Measurements from ENCODE around the gene GTSE1. TPM values are rescaled to one million over a fixed set of nuclear protein-coding genes. Genes with fewer than 3 reads are reported as not detected.

Gene GTSE1
- total RNA-seq, 2 donors from 2014 or later: 39.5 to 59.5 TPM

GRCh38 chr22:46355996-46356471 is 59.4 kb downstream of the GTSE1 start:
- Histone ChIP-seq H3K9me3 (ENCODE audit: control insufficient read depth, low read length) (no peaks in the 10 kb centered on the region), H3K27ac (ENCODE audit: low read depth, low read length) (no peak overlapping the region), H3K4me3 (ENCODE audit: low read length) (no peak overlapping the region), H3K4me1 (ENCODE audit: control insufficient read depth, insufficient read depth, low read length) (no peaks in the 10 kb centered on the region), H3K36me3 (ENCODE audit: control insufficient read depth, insufficient read depth, low read length) (peaks cover 73% of the 10 kb centered on the region), H3K9ac (ENCODE audit: extremely low read depth, low read length, poor library complexity, severe bottlenecking) (no peak overlapping the region), H3K27me3 (ENCODE audit: control insufficient read depth, insufficient read depth, low read length, poor library complexity, severe bottlenecking) (no peaks in the 10 kb centered on the region)
- no peaks in the 10 kb centered on the region for H3K4me1 Mint-ChIP-seq
- H3K9me3 Mint-ChIP-seq: no peaks in the 10 kb centered on the region
- H3K4me3 Mint-ChIP-seq: no peak overlapping the region
- H3K27me3 Mint-ChIP-seq (ENCODE audit: insufficient read depth): no peaks in the 10 kb centered on the region
- TF ChIP-seq, protein P1, sequence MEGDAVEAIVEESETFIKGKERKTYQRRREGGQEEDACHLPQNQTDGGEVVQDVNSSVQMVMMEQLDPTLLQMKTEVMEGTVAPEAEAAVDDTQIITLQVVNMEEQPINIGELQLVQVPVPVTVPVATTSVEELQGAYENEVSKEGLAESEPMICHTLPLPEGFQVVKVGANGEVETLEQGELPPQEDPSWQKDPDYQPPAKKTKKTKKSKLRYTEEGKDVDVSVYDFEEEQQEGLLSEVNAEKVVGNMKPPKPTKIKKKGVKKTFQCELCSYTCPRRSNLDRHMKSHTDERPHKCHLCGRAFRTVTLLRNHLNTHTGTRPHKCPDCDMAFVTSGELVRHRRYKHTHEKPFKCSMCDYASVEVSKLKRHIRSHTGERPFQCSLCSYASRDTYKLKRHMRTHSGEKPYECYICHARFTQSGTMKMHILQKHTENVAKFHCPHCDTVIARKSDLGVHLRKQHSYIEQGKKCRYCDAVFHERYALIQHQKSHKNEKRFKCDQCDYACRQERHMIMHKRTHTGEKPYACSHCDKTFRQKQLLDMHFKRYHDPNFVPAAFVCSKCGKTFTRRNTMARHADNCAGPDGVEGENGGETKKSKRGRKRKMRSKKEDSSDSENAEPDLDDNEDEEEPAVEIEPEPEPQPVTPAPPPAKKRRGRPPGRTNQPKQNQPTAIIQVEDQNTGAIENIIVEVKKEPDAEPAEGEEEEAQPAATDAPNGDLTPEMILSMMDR (conservative IDR thresholded peaks at IDR 0.05): no peak
- no peak overlapping the region for H3K27ac Mint-ChIP-seq
- H3K36me3 Mint-ChIP-seq (ENCODE audit: low read depth): peaks cover 62% of the 10 kb centered on the region
- WGBS, 2 experiments (ENCODE audit: insufficient coverage in 1 of 2, insufficient read length in 1 of 2): 90 to 100% methylated on average over 1 to 12 of the region's 12 CpGs
- no peak for DNase-seq

DNA sequence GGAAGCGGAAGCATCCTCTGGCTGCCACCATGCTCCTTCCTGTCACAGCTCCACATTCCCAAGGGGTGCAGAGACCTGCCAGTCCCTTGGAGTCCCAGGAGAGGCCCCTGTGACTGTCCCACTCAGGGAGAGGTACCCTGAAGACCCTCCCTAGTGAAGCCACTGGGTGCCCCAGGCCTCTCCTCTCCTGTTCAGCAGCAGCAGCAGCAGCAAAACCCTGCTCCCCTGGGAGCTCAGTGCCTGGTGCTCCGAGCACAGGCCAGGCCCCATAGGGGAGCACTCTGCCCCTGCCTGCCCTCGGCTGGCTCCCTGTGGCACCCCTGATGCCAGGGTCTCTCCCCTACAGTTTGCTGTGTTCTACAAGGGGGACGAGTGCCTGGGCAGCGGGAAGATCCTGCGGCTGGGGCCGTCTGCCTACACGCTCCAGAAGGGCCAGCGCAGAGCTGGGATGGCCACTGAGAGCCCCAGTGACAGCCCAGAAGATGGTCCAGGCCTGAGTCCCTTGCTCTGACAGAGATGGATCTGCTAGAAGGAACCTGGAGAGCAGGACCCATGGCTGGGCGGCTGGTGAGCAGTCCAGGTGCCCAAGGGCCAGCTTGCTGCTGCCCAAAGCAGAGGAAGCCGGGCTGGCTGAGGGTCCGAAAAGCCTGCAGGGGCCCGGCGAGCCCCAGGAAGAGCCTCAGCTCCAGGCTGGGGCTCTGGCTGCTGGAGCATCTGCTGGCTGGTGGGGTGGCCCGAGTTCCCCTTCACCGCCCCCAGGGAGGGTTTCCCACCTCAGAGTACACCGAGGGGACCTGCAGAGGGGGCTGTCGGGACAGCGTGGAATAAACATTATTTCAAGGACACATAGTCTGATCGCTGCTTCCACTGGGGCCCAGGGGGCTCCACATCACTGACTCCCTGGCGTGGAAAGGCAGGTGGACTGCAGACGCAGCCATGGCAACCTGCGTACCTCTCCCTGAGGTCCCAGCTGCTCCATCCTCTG is 60.1 kb downstream of the GTSE1 start:
- no peaks in the 10 kb centered on the region for H3K4me1 ChIP-seq (ENCODE audit: control insufficient read depth, insufficient read depth, low read length)
- no peaks in the 10 kb centered on the region for H3K27me3 ChIP-seq (ENCODE audit: control insufficient read depth, insufficient read depth, low read length, poor library complexity, severe bottlenecking)
- H3K9me3 ChIP-seq (ENCODE audit: control insufficient read depth, low read length): no peaks in the 10 kb centered on the region
- H3K9ac ChIP-seq (ENCODE audit: extremely low read depth, low read length, poor library complexity, severe bottlenecking): no peak overlapping the region
- 92 to 98% methylated on average over 10 to 23 of the region's 23 CpGs for WGBS, 2 experiments (ENCODE audit: insufficient coverage in 1 of 2, insufficient read length in 1 of 2)
- H3K36me3 Mint-ChIP-seq (ENCODE audit: low read depth): peaks cover 59% of the 10 kb centered on the region
- H3K27ac Mint-ChIP-seq: no peak overlapping the region
- H3K27ac ChIP-seq (ENCODE audit: low read depth, low read length): no peak overlapping the region
- peaks cover 76% of the 10 kb centered on the region for H3K36me3 ChIP-seq (ENCODE audit: control insufficient read depth, insufficient read depth, low read length)
- H3K27me3 Mint-ChIP-seq (ENCODE audit: insufficient read depth): no peaks in the 10 kb centered on the region
- TF ChIP-seq, protein P1 (conservative IDR thresholded peaks at IDR 0.05): peak; percentile 25
- no peak for DNase-seq
- no peak overlapping the region for H3K4me3 ChIP-seq (ENCODE audit: low read length)
- no peaks in the 10 kb centered on the region for H3K4me1 Mint-ChIP-seq
- no peaks in the 10 kb centered on the region for H3K9me3 Mint-ChIP-seq
- H3K4me3 Mint-ChIP-seq: no peak overlapping the region

GRCh38 chr22:46357711-46358520 is 61.2 kb downstream of the GTSE1 start:
- WGBS, 2 experiments (ENCODE audit: insufficient coverage in 1 of 2, insufficient read length in 1 of 2): 96 to 100% methylated on average over 9 to 19 of the region's 19 CpGs
- Histone ChIP-seq H3K27me3 (ENCODE audit: control insufficient read depth, insufficient read depth, low read length, poor library complexity, severe bottlenecking) (no peaks in the 10 kb centered on the region), H3K27ac (ENCODE audit: low read depth, low read length) (no peak overlapping the region), H3K9ac (ENCODE audit: extremely low read depth, low read length, poor library complexity, severe bottlenecking) (no peak overlapping the region), H3K9me3 (ENCODE audit: control insufficient read depth, low read length) (no peaks in the 10 kb centered on the region), H3K4me1 (ENCODE audit: control insufficient read depth, insufficient read depth, low read length) (no peaks in the 10 kb centered on the region), H3K4me3 (ENCODE audit: low read length) (no peak overlapping the region), H3K36me3 (ENCODE audit: control insufficient read depth, insufficient read depth, low read length) (peaks cover 68% of the 10 kb centered on the region)
- no peak for DNase-seq
- Mint-ChIP-seq H3K4me1 (no peaks in the 10 kb centered on the region), H3K9me3 (no peaks in the 10 kb centered on the region), H3K36me3 (ENCODE audit: low read depth) (peaks cover 49% of the 10 kb centered on the region), H3K27ac (no peak overlapping the region), H3K27me3 (ENCODE audit: insufficient read depth) (no peaks in the 10 kb centered on the region), H3K4me3 (no peak overlapping the region)
- TF ChIP-seq, protein P1 (conservative IDR thresholded peaks at IDR 0.05): no peak

Measured in endodermal cell (in vitro differentiated cells).